A549 (cell line): ENCODE results near the gene ANO2.

ENCODE experiments used
- CBX8 ChIP-seq: fragments of 200-600 bp; sonication (generic); IDR thresholded peaks from 2 replicates; pipeline ENCODE4 v1.6.1; 2016
- CTCF ChIP-seq: fragments of >200 bp; sonication (Bioruptor Twin); formaldehyde crosslinking; IDR thresholded peaks from 3 replicates; pipeline ENCODE4 v1.5.1; 2016
- EP300 ChIP-seq, 2 experiments: fragments of >200 bp; sonication (Bioruptor Twin); formaldehyde crosslinking; IDR thresholded peaks; 2 replicates in 1 of 2; 3 replicates in 1 of 2; pipeline ENCODE4 v1.6.1; 2016 to 2017
- MAFK ChIP-seq: fragments of 450-650 bp; IDR thresholded peaks from 2 replicates; pipeline ENCODE4 v1.6.1; 2014; ENCODE audit not compliant: partially characterized antibody

- TF ChIP-seq CTCF (no peak), MAFK (no peak), EP300 (IDR thresholded peaks at IDR 0.05) (no peak), CBX8 (no peak)
Observed at GRCh38 chr12:5925646-5926045, 19.4 kb downstream of the ANO2 start.
